22Rv1 (cell line): ENCODE data around the gene SEC63.

Experiments
- CTCF ChIP-seq: fragments of 450-650 bp; IDR thresholded peaks from 2 replicates; pipeline ENCODE4 v1.5.1; 2017; ENCODE audit warnings: mild to moderate bottlenecking
- ZFX ChIP-seq: fragments of 450-650 bp; IDR thresholded peaks from 2 replicates; pipeline ENCODE4 v1.6.1; 2017; ENCODE audit warnings: antibody characterized with exemption, borderline replicate concordance

DNA sequence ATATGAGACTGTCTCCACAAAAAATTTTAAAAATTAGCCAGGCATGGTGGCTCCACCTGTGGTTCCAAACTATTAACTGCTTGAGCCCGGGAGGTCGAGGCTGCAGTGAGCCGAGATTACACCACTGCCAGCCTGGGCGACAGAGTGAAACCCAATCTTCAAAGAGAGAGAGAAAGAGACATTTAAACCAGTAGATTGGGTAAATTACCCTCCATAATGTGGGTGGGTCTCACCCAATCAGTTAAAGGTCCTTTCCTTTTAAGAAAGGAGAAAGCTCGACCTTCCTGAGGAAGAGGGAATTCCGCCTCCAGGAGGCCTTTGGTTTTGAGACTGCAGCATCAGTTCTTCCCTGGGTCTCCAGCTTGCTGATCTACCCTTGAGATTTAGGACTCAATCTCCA, 108.7 kb downstream of the SEC63 start:
- TF ChIP-seq CTCF (no peak), ZFX (no peak)
